D721Med (cell line): ENCODE data around the gene OPN3.

Experiments used
- DNase-seq: peaks from one replicate; pipeline ENCODE4 v3.0.0; 2011; ENCODE audit warnings: low spot score; ENCODE audit not compliant: insufficient read length
- FAIRE-seq: peaks from 2 replicates; lab custom pipeline; 2011; peaks lifted over from hg19 to GRCh38; lab: Jason Lieb, UNC
- CTCF ChIP-seq: IDR thresholded peaks from 2 replicates; pipeline ENCODE4 v1.5.1; 2012; ENCODE audit warnings: mild to moderate bottlenecking, control low read depth; ENCODE audit not compliant: insufficient read depth; ENCODE audit errors: missing control alignments

Gene OPN3

GRCh38 chr1:241591317-241591716, 48.9 kb downstream of the OPN3 start:
- TF ChIP-seq CTCF = no peak
- DNase-seq (no peak), FAIRE-seq (no peak)

GRCh38 chr1:241590719-241591118, 49.5 kb downstream of the OPN3 start:
- FAIRE-seq (no peak), DNase-seq (no peak)
- TF ChIP-seq CTCF = no peak

- FAIRE-seq (no peak), DNase-seq (no peak)
- TF ChIP-seq CTCF = no peak
These were observed 50.6 kb downstream of the OPN3 start for GRCh38 chr1:241589521-241589920.

GRCh38 chr1:241586905-241587512, 53.2 kb downstream of the OPN3 start:
- FAIRE-seq (no peak), DNase-seq (no peak)
- TF ChIP-seq CTCF = no peak

- FAIRE-seq (no peak), DNase-seq (no peak)
- no peak for TF ChIP-seq CTCF
These were observed 57.2 kb downstream of the OPN3 start for GRCh38 chr1:241582921-241583321.

- TF ChIP-seq CTCF = no peak
- FAIRE-seq (no peak), DNase-seq (no peak)
These were observed 60.7 kb downstream of the OPN3 start for GRCh38 chr1:241579434-241579833.

GRCh38 chr1:241574154-241574553, 66.0 kb downstream of the OPN3 start:
- no peak for FAIRE-seq
- DNase-seq = no peak
- TF ChIP-seq CTCF = no peak
